ENCODE measurements around the gene TMEM232.

DNA sequence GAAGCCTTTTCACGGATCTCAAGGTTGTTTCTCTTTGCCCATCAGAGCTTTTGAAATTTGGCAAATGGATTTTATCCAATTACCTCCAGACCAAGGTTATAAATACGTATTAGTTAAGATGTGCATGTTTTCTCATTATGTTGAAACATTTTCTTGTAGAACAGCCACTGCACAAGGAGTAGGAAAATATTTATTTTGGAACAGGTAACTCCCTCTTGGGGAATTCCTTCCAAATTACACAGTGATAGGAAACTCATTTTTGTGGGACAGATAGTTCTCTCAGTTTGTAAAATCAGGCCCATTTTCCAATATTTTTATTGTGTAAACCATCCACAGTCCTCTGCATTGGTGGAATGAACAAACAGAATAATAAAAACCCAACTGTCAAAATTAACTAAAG lies 23.0 kb downstream of the TMEM232 start:
- TF ChIP-seq, protein P1, sequence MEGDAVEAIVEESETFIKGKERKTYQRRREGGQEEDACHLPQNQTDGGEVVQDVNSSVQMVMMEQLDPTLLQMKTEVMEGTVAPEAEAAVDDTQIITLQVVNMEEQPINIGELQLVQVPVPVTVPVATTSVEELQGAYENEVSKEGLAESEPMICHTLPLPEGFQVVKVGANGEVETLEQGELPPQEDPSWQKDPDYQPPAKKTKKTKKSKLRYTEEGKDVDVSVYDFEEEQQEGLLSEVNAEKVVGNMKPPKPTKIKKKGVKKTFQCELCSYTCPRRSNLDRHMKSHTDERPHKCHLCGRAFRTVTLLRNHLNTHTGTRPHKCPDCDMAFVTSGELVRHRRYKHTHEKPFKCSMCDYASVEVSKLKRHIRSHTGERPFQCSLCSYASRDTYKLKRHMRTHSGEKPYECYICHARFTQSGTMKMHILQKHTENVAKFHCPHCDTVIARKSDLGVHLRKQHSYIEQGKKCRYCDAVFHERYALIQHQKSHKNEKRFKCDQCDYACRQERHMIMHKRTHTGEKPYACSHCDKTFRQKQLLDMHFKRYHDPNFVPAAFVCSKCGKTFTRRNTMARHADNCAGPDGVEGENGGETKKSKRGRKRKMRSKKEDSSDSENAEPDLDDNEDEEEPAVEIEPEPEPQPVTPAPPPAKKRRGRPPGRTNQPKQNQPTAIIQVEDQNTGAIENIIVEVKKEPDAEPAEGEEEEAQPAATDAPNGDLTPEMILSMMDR (IDR thresholded peaks at IDR 0.05), result no peak
- TF ChIP-seq, protein P2, sequence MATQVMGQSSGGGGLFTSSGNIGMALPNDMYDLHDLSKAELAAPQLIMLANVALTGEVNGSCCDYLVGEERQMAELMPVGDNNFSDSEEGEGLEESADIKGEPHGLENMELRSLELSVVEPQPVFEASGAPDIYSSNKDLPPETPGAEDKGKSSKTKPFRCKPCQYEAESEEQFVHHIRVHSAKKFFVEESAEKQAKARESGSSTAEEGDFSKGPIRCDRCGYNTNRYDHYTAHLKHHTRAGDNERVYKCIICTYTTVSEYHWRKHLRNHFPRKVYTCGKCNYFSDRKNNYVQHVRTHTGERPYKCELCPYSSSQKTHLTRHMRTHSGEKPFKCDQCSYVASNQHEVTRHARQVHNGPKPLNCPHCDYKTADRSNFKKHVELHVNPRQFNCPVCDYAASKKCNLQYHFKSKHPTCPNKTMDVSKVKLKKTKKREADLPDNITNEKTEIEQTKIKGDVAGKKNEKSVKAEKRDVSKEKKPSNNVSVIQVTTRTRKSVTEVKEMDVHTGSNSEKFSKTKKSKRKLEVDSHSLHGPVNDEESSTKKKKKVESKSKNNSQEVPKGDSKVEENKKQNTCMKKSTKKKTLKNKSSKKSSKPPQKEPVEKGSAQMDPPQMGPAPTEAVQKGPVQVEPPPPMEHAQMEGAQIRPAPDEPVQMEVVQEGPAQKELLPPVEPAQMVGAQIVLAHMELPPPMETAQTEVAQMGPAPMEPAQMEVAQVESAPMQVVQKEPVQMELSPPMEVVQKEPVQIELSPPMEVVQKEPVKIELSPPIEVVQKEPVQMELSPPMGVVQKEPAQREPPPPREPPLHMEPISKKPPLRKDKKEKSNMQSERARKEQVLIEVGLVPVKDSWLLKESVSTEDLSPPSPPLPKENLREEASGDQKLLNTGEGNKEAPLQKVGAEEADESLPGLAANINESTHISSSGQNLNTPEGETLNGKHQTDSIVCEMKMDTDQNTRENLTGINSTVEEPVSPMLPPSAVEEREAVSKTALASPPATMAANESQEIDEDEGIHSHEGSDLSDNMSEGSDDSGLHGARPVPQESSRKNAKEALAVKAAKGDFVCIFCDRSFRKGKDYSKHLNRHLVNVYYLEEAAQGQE (IDR thresholded peaks at IDR 0.05; ENCODE audit: insufficient read depth in 1 of 2, low read depth in 2 of 2, low read length in 1 of 2), result no peak
- TF ChIP-seq SIN3A (IDR thresholded peaks at IDR 0.05; ENCODE audit: borderline replicate concordance, insufficient read depth, low read depth, low read length) (no peak), TCF7L2 (IDR thresholded peaks at IDR 0.05; ENCODE audit: low read depth, low read length) (no peak), POLR2AphosphoS5 (IDR thresholded peaks at IDR 0.05; ENCODE audit: low read depth, low read length) (no peak)

Data from Panc1 (cell line).